Loucy (cell line): Measurements from ENCODE around the gene ACTA2.

Experiments used
- H2AFZ ChIP-seq: fragments of 200-600 bp; sonication (generic); 2 replicates; pipeline ENCODE4 v1.6.0; 2016; ENCODE audit warnings: antibody characterized with exemption, mild to moderate bottlenecking, low read length, moderate library complexity
- H3F3A ChIP-seq: fragments of 200-600 bp; 2 replicates; pipeline ENCODE4 v1.6.0; 2016; ENCODE audit warnings: antibody characterized with exemption, low read depth, mild to moderate bottlenecking
- H3K27me3 ChIP-seq: fragments of 200-600 bp; sonication (generic); 2 replicates; pipeline ENCODE4 v1.6.1; 2014; ENCODE audit warnings: low read length, mild to moderate bottlenecking; ENCODE audit not compliant: insufficient read depth, poor library complexity, severe bottlenecking
- H3K36me3 ChIP-seq: fragments of 200-600 bp; sonication (generic); 2 replicates; pipeline ENCODE4 v1.6.1; 2016; ENCODE audit warnings: low read length; ENCODE audit not compliant: insufficient read depth
- H3K4me1 ChIP-seq: fragments of 200-600 bp; sonication (generic); 2 replicates; pipeline ENCODE4 v1.5.1; 2014; ENCODE audit warnings: low read length, mild to moderate bottlenecking; ENCODE audit not compliant: insufficient read depth, poor library complexity, severe bottlenecking
- H3K4me2 ChIP-seq: fragments of 200-600 bp; sonication (generic); 2 replicates; pipeline ENCODE4 v1.6.0; 2014; ENCODE audit warnings: antibody characterized with exemption, low read length, low read depth, mild to moderate bottlenecking; ENCODE audit not compliant: poor library complexity, severe bottlenecking
- H3K4me3 ChIP-seq: fragments of 200-600 bp; sonication (generic); 2 replicates; pipeline ENCODE4 v1.5.1; 2014; ENCODE audit warnings: low read length, mild to moderate bottlenecking, mixed read lengths; ENCODE audit not compliant: poor library complexity, severe bottlenecking
- H3K79me2 ChIP-seq: fragments of 200-600 bp; sonication (generic); 2 replicates; pipeline ENCODE4 v1.6.1; 2014; ENCODE audit warnings: low read length; ENCODE audit not compliant: insufficient read depth
- H3K9ac ChIP-seq: fragments of 200-600 bp; sonication (generic); 2 replicates; pipeline ENCODE4 v1.6.0; 2014; ENCODE audit warnings: mild to moderate bottlenecking, low read depth, low read length, moderate library complexity; ENCODE audit not compliant: poor library complexity, severe bottlenecking
- H3K9me2 ChIP-seq: fragments of 200-600 bp; sonication (generic); replicated peaks from 2 replicates; pipeline ENCODE4 v1.6.1; 2016; ENCODE audit warnings: low read depth, low read length, mixed read lengths
- H3K9me3 ChIP-seq: fragments of 200-600 bp; sonication (generic); 2 replicates; pipeline ENCODE4 v1.6.1; 2014; ENCODE audit warnings: mild to moderate bottlenecking, antibody characterized with exemption, low read length, low read depth; ENCODE audit not compliant: insufficient read depth
- H4K20me1 ChIP-seq: fragments of 200-600 bp; sonication (generic); 2 replicates; pipeline ENCODE4 v1.6.0; 2014; ENCODE audit warnings: antibody characterized with exemption, low read length, mild to moderate bottlenecking; ENCODE audit not compliant: insufficient read depth, poor library complexity, severe bottlenecking
- CTCF ChIP-seq: fragments of 200-600 bp; sonication (generic); conservative IDR thresholded peaks from 2 replicates; pipeline ENCODE4 v1.5.1; 2014; ENCODE audit warnings: mild to moderate bottlenecking, antibody characterized with exemption, low read length
- EZH2phosphoT487 ChIP-seq: fragments of 200-600 bp; IDR thresholded peaks from 2 replicates; pipeline ENCODE4 v1.6.1; 2018; ENCODE audit warnings: antibody characterized with exemption, mild to moderate bottlenecking, moderate library complexity, borderline replicate concordance

Gene ACTA2

GRCh38 chr10:88895250-88895649 lies 57.3 kb downstream of the ACTA2 start:
- no peak overlapping the region for H3K4me3 ChIP-seq
- H2AFZ ChIP-seq = no peak overlapping the region
- no peak overlapping the region for H3K9ac ChIP-seq
- H3K27me3 ChIP-seq = no peaks in the 10 kb centered on the region
- peaks cover 89% of the 10 kb centered on the region for H3K79me2 ChIP-seq
- H3K4me2 ChIP-seq = no peak overlapping the region
- H3K9me3 ChIP-seq = no peaks in the 10 kb centered on the region
- peaks cover 30% of the 10 kb centered on the region; the same call in 1 of the 2 replicates for H3K36me3 ChIP-seq
- peaks cover 72% of the 10 kb centered on the region for H4K20me1 ChIP-seq
- H3K4me1 ChIP-seq = peaks cover 54% of the 10 kb centered on the region
- H3K9me2 ChIP-seq = no peaks in the 10 kb centered on the region
- TF ChIP-seq CTCF = no peak
- TF ChIP-seq EZH2phosphoT487 = no peak
- no peaks in the 10 kb centered on the region for H3F3A ChIP-seq

GRCh38 chr10:88893611-88894010 lies 59.0 kb downstream of the ACTA2 start:
- peaks cover 68% of the 10 kb centered on the region for H3K4me1 ChIP-seq

GRCh38 chr10:88892222-88892967 lies 60.2 kb downstream of the ACTA2 start:
- H3K9me3 ChIP-seq = no peaks in the 10 kb centered on the region
- H3K36me3 ChIP-seq = peaks cover 18% of the 10 kb centered on the region; the same call in 1 of the 2 replicates
- H3F3A ChIP-seq = no peaks in the 10 kb centered on the region
- no peak overlapping the region for H2AFZ ChIP-seq
- TF ChIP-seq CTCF (no peak), EZH2phosphoT487 (no peak)
- H3K4me2 ChIP-seq = peak overlapping the region; percentile 0
- peaks cover 75% of the 10 kb centered on the region for H3K4me1 ChIP-seq
- H4K20me1 ChIP-seq = peaks cover 75% of the 10 kb centered on the region
- no peak overlapping the region for H3K4me3 ChIP-seq
- H3K9me2 ChIP-seq = no peaks in the 10 kb centered on the region
- no peaks in the 10 kb centered on the region for H3K27me3 ChIP-seq
- no peak overlapping the region for H3K9ac ChIP-seq
- H3K79me2 ChIP-seq = peaks cover 92% of the 10 kb centered on the region

More at GRCh38 chr10:88893611-88894010, 59.0 kb downstream of the ACTA2 start:
- H3K9me3 ChIP-seq = no peaks in the 10 kb centered on the region
- peaks cover 18% of the 10 kb centered on the region; the same call in 1 of the 2 replicates for H3K36me3 ChIP-seq
- H3K4me2 ChIP-seq = no peak overlapping the region
- H4K20me1 ChIP-seq = peaks cover 76% of the 10 kb centered on the region
- H3K79me2 ChIP-seq = peaks cover 91% of the 10 kb centered on the region
- TF ChIP-seq CTCF (no peak), EZH2phosphoT487 (no peak)
- no peak overlapping the region for H2AFZ ChIP-seq
- no peaks in the 10 kb centered on the region for H3K27me3 ChIP-seq
- H3K9me2 ChIP-seq = no peaks in the 10 kb centered on the region
- no peak overlapping the region for H3K4me3 ChIP-seq
- no peak overlapping the region for H3K9ac ChIP-seq
- H3F3A ChIP-seq = no peaks in the 10 kb centered on the region
